Epithelial cell of esophagus (primary cell): ENCODE results near the gene GRIA4.
"Not testable (repeated sequence)": the region's sequence is repeated elsewhere in the genome, so short reads cannot be mapped to it uniquely, and the experiment has no call there.

Source experiments
- DNase-seq: peaks from one replicate; pipeline ENCODE4 v3.0.0; 2010; ENCODE audit warnings: low read depth
- H3K4me3 ChIP-seq: 2 replicates; pipeline ENCODE4 v1.5.1; 2011; ENCODE audit warnings: mild to moderate bottlenecking, low read length, control low read depth
- CTCF ChIP-seq: IDR thresholded peaks from 2 replicates; pipeline ENCODE4 v1.5.1; 2011; ENCODE audit warnings: low read depth, mild to moderate bottlenecking, low read length, control low read depth, inconsistent platforms; ENCODE audit not compliant: insufficient read depth; ENCODE audit errors: missing control alignments

Gene GRIA4

DNA sequence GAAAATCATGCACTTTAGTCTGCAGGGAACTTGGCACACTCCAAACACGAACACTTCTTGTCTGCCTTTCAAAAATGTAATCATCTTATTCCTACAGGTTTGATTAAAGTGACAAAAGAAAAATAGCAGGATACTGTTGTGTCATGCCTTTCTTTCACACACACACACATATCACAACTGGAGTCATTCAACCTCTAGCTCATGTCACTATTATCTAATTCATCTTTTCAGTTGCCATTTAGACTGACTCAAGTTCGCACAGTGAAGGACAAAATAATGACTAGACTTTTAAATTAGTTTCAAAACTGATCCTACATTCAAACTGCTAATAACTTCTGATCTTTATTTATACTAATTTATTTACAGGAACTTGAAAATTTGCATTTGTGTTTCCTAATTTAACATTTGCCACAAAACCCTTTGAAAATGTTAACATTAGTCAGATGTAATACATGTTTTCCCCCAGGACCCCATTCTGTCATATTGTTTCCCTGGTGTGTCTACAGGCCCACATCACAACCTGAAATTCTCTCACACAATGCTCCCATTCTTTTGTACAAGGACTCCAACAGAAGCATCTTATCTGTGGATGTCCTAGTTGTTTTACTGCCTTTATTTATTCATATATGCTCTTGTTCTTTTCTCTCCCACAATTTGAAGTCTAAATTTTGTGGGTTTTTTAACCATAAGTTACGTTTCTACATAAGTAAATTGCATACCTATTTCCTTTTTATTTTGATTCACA, 171.1 kb downstream of the GRIA4 start:
- TF ChIP-seq CTCF = no peak
- H3K4me3 ChIP-seq = no peak overlapping the region
- no peak for DNase-seq

DNA sequence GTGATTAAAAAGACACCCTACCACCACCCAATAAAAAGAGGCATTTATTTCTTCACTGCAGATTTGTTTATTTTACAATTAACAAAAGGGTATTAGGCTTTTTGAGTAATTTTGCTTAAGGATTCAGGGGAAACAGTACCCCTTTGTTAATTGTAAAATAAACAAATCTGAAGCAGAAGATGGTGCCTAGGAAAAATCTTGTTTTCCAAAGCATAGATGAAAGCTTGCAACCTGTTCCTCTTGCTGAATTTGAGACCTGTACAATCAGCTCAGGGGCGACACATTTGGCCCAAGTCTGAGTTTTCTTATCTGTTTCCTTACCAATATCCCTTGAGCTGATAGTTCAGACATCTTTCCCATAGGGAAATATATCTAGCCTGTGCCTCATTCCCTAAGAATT, 171.9 kb downstream of the GRIA4 start:
- DNase-seq = no peak
- no peak overlapping the region for H3K4me3 ChIP-seq
- no peak for TF ChIP-seq CTCF

GRCh38 chr11:105783216-105783615, 173.3 kb downstream of the GRIA4 start:
- H3K4me3 ChIP-seq = no peak overlapping the region
- no peak for DNase-seq
- TF ChIP-seq CTCF = no peak

DNA sequence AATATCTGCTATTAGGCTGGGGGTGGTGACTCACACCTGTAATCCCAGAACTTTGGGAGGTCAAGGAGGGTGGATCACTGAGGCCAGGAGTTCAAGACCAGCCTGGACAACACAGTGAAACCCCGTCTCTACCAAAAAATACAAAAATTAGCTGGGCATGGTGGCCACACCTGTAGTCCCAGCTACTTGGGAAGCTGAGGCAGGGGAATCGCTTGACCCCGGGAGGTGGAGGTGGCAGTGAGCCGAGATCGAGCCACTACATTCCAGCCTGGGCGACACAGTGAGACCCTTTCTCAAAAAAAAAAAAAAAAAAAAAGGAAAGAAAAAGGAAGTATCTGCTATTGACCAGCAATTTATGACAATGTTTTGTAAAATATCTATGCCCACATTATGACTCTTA, 176.0 kb downstream of the GRIA4 start:
- DNase-seq, H3K4me3 ChIP-seq: not testable (repeated sequence)

DNA sequence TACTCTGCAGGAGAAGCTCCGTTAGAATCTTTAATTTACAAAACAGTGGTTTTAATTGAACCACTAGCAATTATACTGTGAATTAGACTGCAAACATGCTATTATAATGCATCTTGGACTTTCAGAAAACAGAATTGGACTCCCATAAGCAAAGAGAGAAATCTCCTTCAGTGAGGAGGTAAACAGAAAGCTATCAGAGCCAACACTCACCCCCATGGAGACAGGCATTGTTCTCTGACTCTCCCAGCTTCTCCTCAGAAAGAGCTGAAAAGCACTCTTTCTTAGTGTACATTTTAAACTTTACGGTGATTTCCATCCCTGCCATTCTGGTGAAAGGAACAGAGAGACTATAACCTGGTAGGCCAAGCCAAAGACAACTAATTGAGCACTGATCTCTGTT, 176.9 kb downstream of the GRIA4 start:
- no peak for DNase-seq
- no peak for TF ChIP-seq CTCF
- no peak overlapping the region for H3K4me3 ChIP-seq

- H3K4me3 ChIP-seq = no peak overlapping the region
- DNase-seq = no peak
- TF ChIP-seq CTCF = no peak
Measured at GRCh38 chr11:105789579-105790420, 179.9 kb downstream of the GRIA4 start.

GRCh38 chr11:105790840-105791239, 181.0 kb downstream of the GRIA4 start:
- no peak overlapping the region for H3K4me3 ChIP-seq
- DNase-seq = no peak
- TF ChIP-seq CTCF = no peak
